B cell (primary cell): ENCODE data around the gene RAD51B. TPM values are rescaled to one million over a fixed set of nuclear protein-coding genes. Genes with fewer than 3 reads are reported as not detected.

Source experiments
- ATAC-seq: fragments of 200-7000 bp; cut with Tn5 transposase; one replicate; pipeline ENCODE4 v1.10.0; 2021; ENCODE audit warnings: low read depth, mild to moderate bottlenecking, moderate number of reproducible peaks, moderate library complexity
- CTCF ChIA-PET: fragments of 350-600 bp; sonication (Branson Sonifier 250); formaldehyde crosslinking; loops from one replicate; lab custom pipeline; 2021; ENCODE audit warnings: antibody characterized with exemption, inconsistent platforms; lab: Charles Lee
- POLR2A ChIA-PET: fragments of 350-600 bp; sonication (Branson Sonifier 250); formaldehyde crosslinking; loops from one replicate; lab custom pipeline; 2021; ENCODE audit warnings: antibody characterized with exemption; lab: Charles Lee
- DNase-seq: peaks from one replicate; pipeline ENCODE4 v3.0.0; 2013
- H2AFZ ChIP-seq: 2 replicates; pipeline ENCODE4 v1.6.1; 2012; ENCODE audit warnings: mild to moderate bottlenecking, low read depth, low read length; ENCODE audit not compliant: insufficient read depth, poor library complexity, severe bottlenecking
- H3K27ac ChIP-seq, 2 donors: 1 replicate in 1 of 2; 2 replicates in 1 of 2; pipeline ENCODE4 v1.5.1; 2012 to 2013; ENCODE audit warnings: low read length in 2 of 2, mild to moderate bottlenecking in 2 of 2, moderate library complexity in 1 of 2
- H3K27me3 ChIP-seq, 4 experiments: fragments of 200-600 bp in 1 of 4; sonication (generic) in 1 of 4; replicated peaks in 1 of 4; 1 replicate in 2 of 4; 2 replicates in 2 of 4; pipeline versions ENCODE4 v1.6.1 to v1.7.0; 2013 to 2016; ENCODE audit warnings: low read length in 3 of 4, mild to moderate bottlenecking in 2 of 4, mixed read lengths in 1 of 4, moderate library complexity in 1 of 4; ENCODE audit not compliant: insufficient read depth in 4 of 4, control insufficient read depth in 3 of 4; ENCODE audit errors: control extremely low read depth in 1 of 4
- H3K36me3 ChIP-seq, 2 experiments: replicated peaks in 1 of 2; 1 replicate in 1 of 2; 2 replicates in 1 of 2; pipeline versions ENCODE4 v1.6.1 to v1.7.1; 2013; ENCODE audit warnings: low read length in 1 of 2; ENCODE audit not compliant: insufficient read depth in 2 of 2, control insufficient read depth in 1 of 2; ENCODE audit errors: control extremely low read depth in 1 of 2, extremely low read depth in 1 of 2
- H3K4me1 ChIP-seq, 2 donors: fragments of 200-600 bp in 1 of 2; sonication (generic) in 1 of 2; 1 replicate in 1 of 2; 2 replicates in 1 of 2; pipeline versions ENCODE4 v1.5.1 to v1.6.1; 2013 to 2017; ENCODE audit warnings: low read length in 2 of 2; ENCODE audit not compliant: control insufficient read depth in 2 of 2, insufficient read depth in 2 of 2
- H3K4me2 ChIP-seq: replicated peaks from 2 replicates; pipeline ENCODE3; 2012; ENCODE audit warnings: mild to moderate bottlenecking, low read depth, low read length; ENCODE audit not compliant: poor library complexity, severe bottlenecking
- H3K4me3 ChIP-seq, 5 experiments: fragments of 200-600 bp in 1 of 5; sonication (generic) in 1 of 5; 1 replicate in 3 of 5; 2 replicates in 2 of 5; pipeline versions ENCODE4 v1.5.1 to v1.7.0; 2011 to 2016; ENCODE audit warnings: low read length in 4 of 5, mild to moderate bottlenecking in 4 of 5, low read depth in 2 of 5, control low read depth in 1 of 5, moderate library complexity in 1 of 5; ENCODE audit not compliant: insufficient read depth in 1 of 5; ENCODE audit errors: control extremely low read depth in 1 of 5, extremely low read depth in 1 of 5
- H3K79me2 ChIP-seq: fragments of 200-600 bp; sonication (generic); one replicate; pipeline ENCODE4 v1.6.0; 2016; ENCODE audit warnings: low read length; ENCODE audit not compliant: control insufficient read depth, insufficient read depth
- H3K9ac ChIP-seq: fragments of 200-600 bp; sonication (generic); 2 replicates; pipeline ENCODE4 v1.6.1; 2017; ENCODE audit warnings: mild to moderate bottlenecking, low read length, moderate library complexity
- H3K9me3 ChIP-seq, 3 donors: one replicate each; pipeline versions ENCODE4 v1.6.1 to v1.7.1; 2013; ENCODE audit warnings: low read length in 2 of 3; ENCODE audit not compliant: control insufficient read depth in 2 of 3, insufficient read depth in 1 of 3; ENCODE audit errors: control extremely low read depth in 1 of 3
- H4K20me1 ChIP-seq: 2 replicates; pipeline ENCODE4 v1.6.0; 2012; ENCODE audit warnings: mild to moderate bottlenecking, low read length; ENCODE audit not compliant: insufficient read depth, control insufficient read depth, poor library complexity, severe bottlenecking
- H3K27ac Mint-ChIP-seq: one replicate; pipeline ENCODE4 v1.8.0; 2021; ENCODE audit warnings: mixed read lengths
- H3K27me3 Mint-ChIP-seq: one replicate; pipeline ENCODE4 v1.8.0; 2021; ENCODE audit warnings: mixed read lengths
- H3K4me1 Mint-ChIP-seq: one replicate; pipeline ENCODE4 v1.8.0; 2021; ENCODE audit warnings: mixed read lengths
- H3K4me3 Mint-ChIP-seq: one replicate; pipeline ENCODE4 v1.8.0; 2021; ENCODE audit warnings: mixed read lengths
- H3K9me3 Mint-ChIP-seq: one replicate; pipeline ENCODE4 v1.8.0; 2022; ENCODE audit warnings: mixed read lengths; ENCODE audit not compliant: insufficient read depth
- EZH2 ChIP-seq: IDR thresholded peaks from 2 replicates; pipeline ENCODE4 v1.6.1; 2012; ENCODE audit warnings: borderline replicate concordance, low read depth, mild to moderate bottlenecking, moderate library complexity, low read length; ENCODE audit not compliant: insufficient read depth, poor library complexity, severe bottlenecking
- WGBS: methylation state at CpG from one replicate; pipeline ENCODE4 v1.1.5; 2013; ENCODE audit warnings: missing lambda C conversion rate; ENCODE audit not compliant: insufficient coverage; 5-methylcytosine and 5-hydroxymethylcytosine counted together
- intact Hi-C: fragments of 100-400 bp; cut with micrococcal nuclease; formaldehyde crosslinking; loops from one replicate; pipeline ENCODE4 v1.10.0; 2022
- polyA plus RNA-seq: library from polyadenylated mRNA; depleted of rRNA; stranded (reverse); fragments of >200 nt; gene quantifications from 2 replicates; pipeline ENCODE4 v1.2.3, GENCODE V29; 2012
- total RNA-seq, 2 donors: library from RNA; stranded (reverse); fragments of 120-200 nt in 1 of 2; gene quantifications; 1 replicate in 1 of 2; 2 replicates in 1 of 2; pipeline versions ENCODE4 v1.2.3 to v1.2.4, GENCODE V29; 2013 to 2022
- TF ChIP-seq, protein P1 (sequence below): fragments of 200-600 bp; IDR thresholded peaks from one replicate; pipeline ENCODE4 v1.8.0; 2022; ENCODE audit warnings: antibody characterized with exemption, mild to moderate bottlenecking

The RAD51B gene
- total and polyA plus RNA-seq, 2 donors (not counting 1 experiment from before 2014, with no cell fraction given): 6.5 to 60.6 TPM

DNA sequence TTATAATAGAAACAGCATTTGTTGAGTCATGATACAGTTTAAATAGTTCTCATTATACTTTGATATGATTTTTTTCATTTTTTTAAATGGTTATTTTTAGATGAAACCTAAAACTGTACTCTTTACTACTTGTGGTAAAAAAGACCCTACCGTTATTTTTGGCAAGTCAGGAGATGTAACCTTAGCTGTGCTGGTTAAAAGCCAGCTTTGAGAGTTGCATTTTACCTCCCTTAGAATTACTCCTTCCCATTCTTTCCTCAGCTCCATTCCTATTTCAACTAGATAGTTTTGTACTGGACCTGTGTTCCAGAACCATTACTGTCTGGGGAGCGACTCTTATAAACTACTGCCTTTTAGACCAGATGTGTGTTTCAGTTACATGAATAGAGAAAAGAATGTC is 92.0 kb downstream of the RAD51B start:
- Histone ChIP-seq H3K4me1 (no peaks in the 10 kb centered on the region), H4K20me1 (no peaks in the 10 kb centered on the region), H3K36me3 (peaks cover 0 to 2% of the 10 kb centered on the region in 2 experiments), H3K4me2 (no peak overlapping the region), H2AFZ (no peak overlapping the region), H3K9ac (no peak overlapping the region), H3K4me3 (no peak overlapping the region), H3K9me3 (no peaks in the 10 kb centered on the region), H3K79me2 (peaks cover 3% of the 10 kb centered on the region), H3K27me3 (no peaks in the 10 kb centered on the region), H3K27ac (no peak overlapping the region)
- POLR2A ChIA-PET: no interaction called here
- ATAC-seq (no peak), DNase-seq (no peak)
- intact Hi-C loops: no loop called here
- Mint-ChIP-seq H3K4me1 (peaks cover 2% of the 10 kb centered on the region), H3K27ac (no peak overlapping the region), H3K27me3 (no peaks in the 10 kb centered on the region), H3K9me3 (no peaks in the 10 kb centered on the region), H3K4me3 (no peak overlapping the region)
- no CpG with 5 or more reads among the region's 2 CpGs for WGBS
- CTCF ChIA-PET: no interaction called here
- TF ChIP-seq, protein P1, sequence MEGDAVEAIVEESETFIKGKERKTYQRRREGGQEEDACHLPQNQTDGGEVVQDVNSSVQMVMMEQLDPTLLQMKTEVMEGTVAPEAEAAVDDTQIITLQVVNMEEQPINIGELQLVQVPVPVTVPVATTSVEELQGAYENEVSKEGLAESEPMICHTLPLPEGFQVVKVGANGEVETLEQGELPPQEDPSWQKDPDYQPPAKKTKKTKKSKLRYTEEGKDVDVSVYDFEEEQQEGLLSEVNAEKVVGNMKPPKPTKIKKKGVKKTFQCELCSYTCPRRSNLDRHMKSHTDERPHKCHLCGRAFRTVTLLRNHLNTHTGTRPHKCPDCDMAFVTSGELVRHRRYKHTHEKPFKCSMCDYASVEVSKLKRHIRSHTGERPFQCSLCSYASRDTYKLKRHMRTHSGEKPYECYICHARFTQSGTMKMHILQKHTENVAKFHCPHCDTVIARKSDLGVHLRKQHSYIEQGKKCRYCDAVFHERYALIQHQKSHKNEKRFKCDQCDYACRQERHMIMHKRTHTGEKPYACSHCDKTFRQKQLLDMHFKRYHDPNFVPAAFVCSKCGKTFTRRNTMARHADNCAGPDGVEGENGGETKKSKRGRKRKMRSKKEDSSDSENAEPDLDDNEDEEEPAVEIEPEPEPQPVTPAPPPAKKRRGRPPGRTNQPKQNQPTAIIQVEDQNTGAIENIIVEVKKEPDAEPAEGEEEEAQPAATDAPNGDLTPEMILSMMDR: no peak
- no peak for TF ChIP-seq EZH2

- ATAC-seq (no peak), DNase-seq (no peak)
- H4K20me1 ChIP-seq: no peaks in the 10 kb centered on the region
- H3K79me2 ChIP-seq: no peaks in the 10 kb centered on the region
- H3K27ac Mint-ChIP-seq: no peak overlapping the region
- H3K4me2 ChIP-seq: no peak overlapping the region
- H3K36me3 ChIP-seq: no peaks in the 10 kb centered on the region
- H3K27me3 Mint-ChIP-seq: no peaks in the 10 kb centered on the region
- TF ChIP-seq, protein P1: no peak
- no peak for TF ChIP-seq EZH2
- ChIA-PET POLR2A (no interaction called here), CTCF (interaction anchor here (1.2 kb wide), 1 partner anchor 928 kb away, joined by 3 read pairs; no protein-coding TSS in a partner anchor)
- intact Hi-C loops: no loop called here
- H2AFZ ChIP-seq: no peak overlapping the region
- WGBS: 100% methylated on average over 3 of the region's 4 CpGs
- H3K9me3 Mint-ChIP-seq: no peaks in the 10 kb centered on the region
- no peak overlapping the region for H3K27ac ChIP-seq
- H3K4me3 ChIP-seq: no peak overlapping the region
- no peaks in the 10 kb centered on the region for H3K4me1 ChIP-seq
- H3K4me1 Mint-ChIP-seq: peaks cover 2% of the 10 kb centered on the region
- H3K9ac ChIP-seq: no peak overlapping the region
- no peaks in the 10 kb centered on the region for H3K9me3 ChIP-seq
- H3K4me3 Mint-ChIP-seq: no peak overlapping the region
- no peaks in the 10 kb centered on the region for H3K27me3 ChIP-seq
Measured at GRCh38 chr14:67916430-67916829, 96.9 kb downstream of the RAD51B start.
